ENCODE data around the gene CAMKK1. TPM values are rescaled to one million over a fixed set of nuclear protein-coding genes. Genes with fewer than 3 reads are reported as not detected.

CAMKK1 gene
- total and polyA plus RNA-seq, 2 experiments from 2014 or later = 4.3 to 7.1 TPM

- no peak for TF ChIP-seq ZNF462 (CRISPR knock-in tag; IDR thresholded peaks at IDR 0.05)
- no peak for TF ChIP-seq ETS1 (IDR thresholded peaks at IDR 0.05)
- no peak for TF ChIP-seq EZH2 (IDR thresholded peaks at IDR 0.05; ENCODE audit: low read depth, unreplicated experiment)
Measured at GRCh38 chr17:3812284-3812683, 80.6 kb downstream of the CAMKK1 start (continued).

Other genes with a start within 250 kb of the CAMKK1 start
- 113 and 134 TPM in 2 replicates for gene TAX1BP3, start 224.5 kb downstream of the CAMKK1 start, total RNA-seq (2014; rRNA removed; shearing (Covaris generic))
- 93.0 and 98.7 TPM in 2 replicates for gene TAX1BP3, start 224.5 kb downstream of the CAMKK1 start, polyA plus RNA-seq (2016; fragmentation: Nextera tagmentation; extraction: Ambion mirVana)
- gene EMC6, start 224.2 kb downstream of the CAMKK1 start, total RNA-seq (2014; rRNA removed; shearing (Covaris generic)) = 27.6 and 48.0 TPM in 2 replicates
- gene EMC6, start 224.2 kb downstream of the CAMKK1 start, polyA plus RNA-seq (2016; fragmentation: Nextera tagmentation; extraction: Ambion mirVana) = 230 and 232 TPM in 2 replicates
- gene P2RX5, start 196.9 kb downstream of the CAMKK1 start, total RNA-seq (2014; rRNA removed; shearing (Covaris generic)) = 11.6 and 13.6 TPM in 2 replicates
- gene P2RX5, start 196.9 kb downstream of the CAMKK1 start, polyA plus RNA-seq (2016; fragmentation: Nextera tagmentation; extraction: Ambion mirVana) = 7.4 and 7.5 TPM in 2 replicates
- 34.0 and 35.1 TPM in 2 replicates for gene HASPIN, start 169.2 kb downstream of the CAMKK1 start, total RNA-seq (2014; rRNA removed; shearing (Covaris generic))
- gene HASPIN, start 169.2 kb downstream of the CAMKK1 start, polyA plus RNA-seq (2016; fragmentation: Nextera tagmentation; extraction: Ambion mirVana) = 5.8 and 6.1 TPM in 2 replicates
- 7.9 and 11.7 TPM in 2 replicates for gene ITGAE, start 91.9 kb downstream of the CAMKK1 start, total RNA-seq (2014; rRNA removed; shearing (Covaris generic))
- 40.3 and 44.9 TPM in 2 replicates for gene ITGAE, start 91.9 kb downstream of the CAMKK1 start, polyA plus RNA-seq (2016; fragmentation: Nextera tagmentation; extraction: Ambion mirVana)
- 34.6 and 42.8 TPM in 2 replicates for gene NCBP3, start 46.8 kb downstream of the CAMKK1 start, total RNA-seq (2014; rRNA removed; shearing (Covaris generic))
- gene NCBP3, start 46.8 kb downstream of the CAMKK1 start, polyA plus RNA-seq (2016; fragmentation: Nextera tagmentation; extraction: Ambion mirVana) = 28.1 and 35.5 TPM in 2 replicates
- 0.19 and 2.2 TPM in 2 replicates for gene P2RX1, start 23.4 kb upstream of the CAMKK1 start, total RNA-seq (2014; rRNA removed; shearing (Covaris generic))
- gene P2RX1, start 23.4 kb upstream of the CAMKK1 start, polyA plus RNA-seq (2016; fragmentation: Nextera tagmentation; extraction: Ambion mirVana) = 0.17 and 0.31 TPM in 2 replicates
- gene ATP2A3, start 71.4 kb upstream of the CAMKK1 start, total RNA-seq (2014; rRNA removed; shearing (Covaris generic)) = 32.6 and 35.2 TPM in 2 replicates
- 8.2 and 9.6 TPM in 2 replicates for gene ATP2A3, start 71.4 kb upstream of the CAMKK1 start, polyA plus RNA-seq (2016; fragmentation: Nextera tagmentation; extraction: Ambion mirVana)
- 20.0 and 23.6 TPM in 2 replicates for gene ZZEF1, start 250.0 kb upstream of the CAMKK1 start, total RNA-seq (2014; rRNA removed; shearing (Covaris generic))
- 1.8 and 2.5 TPM in 2 replicates for gene ZZEF1, start 250.0 kb upstream of the CAMKK1 start, polyA plus RNA-seq (2016; fragmentation: Nextera tagmentation; extraction: Ambion mirVana)

Data from GM23338 (cell line).